HepG2 (cell line): ENCODE measurements around the gene KRTAP5-2. TPM values are rescaled to one million over a fixed set of nuclear protein-coding genes. Genes with fewer than 3 reads are reported as not detected.

Experiments
- ATAC-seq: fragments of 200-7000 bp; cut with Tn5 transposase; 3 replicates; pipeline ENCODE4 v1.9.1; 2020; ENCODE audit warnings: mild to moderate bottlenecking, moderate library complexity
- BruUV-seq: library from RNA; stranded (reverse); fragments of 400-500 nt; replicated peaks from 2 replicates; lab custom pipeline; 2021; lab: Mats Ljungman, UMichigan
- CTCF ChIA-PET: fragments of 300-600 bp; formaldehyde crosslinking; extraction: SDS; loops from one replicate; lab custom pipeline; 2021; ENCODE audit warnings: low total read pairs, inconsistent platforms, low intra/inter-chr PET ratio; lab: Yijun Ruan, JAX
- POLR2A ChIA-PET: fragments of 350-600 bp; sonication (Branson Sonifier 250); formaldehyde crosslinking; loops from one replicate; lab custom pipeline; 2020; ENCODE audit warnings: antibody characterized with exemption, inconsistent platforms; lab: Yijun Ruan, JAX
- DNase-seq: peaks from one replicate; pipeline ENCODE4 v3.0.0-alpha.2; 2015; ENCODE audit warnings: low spot score
- FAIRE-seq: peaks from 3 replicates; lab custom pipeline; 2011; peaks lifted over from hg19 to GRCh38; lab: Jason Lieb, UNC
- H2AFZ ChIP-seq: one replicate; pipeline ENCODE4 v1.6.1; 2011; ENCODE audit warnings: low read length, inconsistent platforms
- H3K27ac ChIP-seq: fragments of 300-600 bp; 3 replicates; pipeline ENCODE4 v1.8.0; 2011; ENCODE audit warnings: mixed run types, mild to moderate bottlenecking, mixed read lengths, low read length, inconsistent platforms; ENCODE audit not compliant: insufficient read depth; ENCODE audit errors: extremely low read length
- H3K27me3 ChIP-seq, 2 experiments: fragments of 200-600 bp in 1 of 2; 2 replicates in 1 of 2; 3 replicates in 1 of 2; pipeline versions ENCODE4 v1.6.0 to v1.8.0; 2011; ENCODE audit warnings: low read length in 2 of 2, mild to moderate bottlenecking in 2 of 2, moderate library complexity in 2 of 2, inconsistent platforms in 1 of 2; ENCODE audit not compliant: insufficient read depth in 2 of 2, control insufficient read depth in 1 of 2
- H3K36me3 ChIP-seq, 2 experiments: fragments of 200-600 bp in 1 of 2; replicated peaks in 1 of 2; 2 replicates in 1 of 2; 3 replicates in 1 of 2; pipeline versions ENCODE4 v1.5.1 to v1.8.0; 2011; ENCODE audit warnings: low read length in 2 of 2, inconsistent platforms in 1 of 2; ENCODE audit not compliant: insufficient read depth in 2 of 2, control insufficient read depth in 1 of 2
- H3K4me1 ChIP-seq: 2 replicates; pipeline ENCODE4 v1.5.1; 2012; ENCODE audit warnings: low read length, inconsistent platforms; ENCODE audit not compliant: insufficient read depth
- H3K4me2 ChIP-seq: 2 replicates; pipeline ENCODE4 v1.6.0; 2011; ENCODE audit warnings: low read depth, low read length, inconsistent platforms
- H3K4me3 ChIP-seq, 3 experiments: fragments of 200-600 bp in 1 of 3; sonication (generic), shearing (Covaris generic) in 1 of 3; replicated peaks in 1 of 3; 2 replicates each; pipeline ENCODE4 v1.5.1; 2011 to 2016; ENCODE audit warnings: low read length in 3 of 3, inconsistent platforms in 2 of 3, low read depth in 2 of 3, mild to moderate bottlenecking in 2 of 3, control low read depth in 1 of 3, mixed read lengths in 1 of 3; ENCODE audit not compliant: insufficient read depth in 1 of 3
- H3K79me2 ChIP-seq: one replicate; pipeline ENCODE4 v1.6.1; 2011; ENCODE audit warnings: low read length, inconsistent platforms; ENCODE audit not compliant: insufficient read depth
- H3K9ac ChIP-seq: 2 replicates; pipeline ENCODE4 v1.6.0; 2011; ENCODE audit warnings: mild to moderate bottlenecking, low read depth, low read length, inconsistent platforms; ENCODE audit not compliant: insufficient read depth
- H3K9me3 ChIP-seq: 2 replicates; pipeline ENCODE4 v1.5.1; 2012; ENCODE audit warnings: mild to moderate bottlenecking, low read length
- H4K20me1 ChIP-seq: 2 replicates; pipeline ENCODE4 v1.6.0; 2011; ENCODE audit warnings: inconsistent platforms, mild to moderate bottlenecking, low read length, moderate library complexity; ENCODE audit not compliant: insufficient read depth
- CCAR2 ChIP-seq: fragments of 200-400 bp; formaldehyde crosslinking; optimal IDR thresholded peaks from 2 replicates; pipeline ENCODE3; 2018; ENCODE audit warnings: low read depth, mild to moderate bottlenecking, low read length, moderate library complexity
- CREBL2 ChIP-seq: sonication (generic); formaldehyde crosslinking; IDR thresholded peaks from 2 replicates; pipeline ENCODE4 v1.8.1; 2023; ENCODE audit warnings: missing genetic modification reagents, mild to moderate bottlenecking, borderline replicate concordance
- DPF2 ChIP-seq: sonication (generic); formaldehyde crosslinking; IDR thresholded peaks from 2 replicates; pipeline ENCODE4 v1.4.0; 2020; ENCODE audit warnings: mild to moderate bottlenecking, low read depth, missing genetic modification reagents, borderline replicate concordance
- GABPA ChIP-seq, 2 experiments: IDR thresholded peaks; 2 replicates each; pipeline ENCODE4 v1.6.1; 2011 to 2016; ENCODE audit warnings: low read depth in 2 of 2, low read length in 1 of 2, missing biosample characterization in 1 of 2, missing genetic modification characterization in 1 of 2
- IRF1 ChIP-seq: sonication (generic); formaldehyde crosslinking; IDR thresholded peaks from 2 replicates; pipeline ENCODE4 v1.4.0; 2020; ENCODE audit warnings: low read depth, mild to moderate bottlenecking, missing genetic modification reagents
- JUNB ChIP-seq: sonication (generic); formaldehyde crosslinking; IDR thresholded peaks from 2 replicates; pipeline ENCODE4 v1.8.0; 2022; ENCODE audit warnings: missing genetic modification reagents, mild to moderate bottlenecking, borderline replicate concordance
- KDM6A ChIP-seq: IDR thresholded peaks from 2 replicates; pipeline ENCODE4 v1.6.1; 2016; ENCODE audit warnings: low read depth
- PHF20 ChIP-seq: sonication (generic); formaldehyde crosslinking; IDR thresholded peaks from 2 replicates; pipeline ENCODE4 v1.5.0; 2020; ENCODE audit warnings: mild to moderate bottlenecking, missing genetic modification reagents
- SAP130 ChIP-seq: IDR thresholded peaks from 2 replicates; pipeline ENCODE4 v1.6.1; 2016; ENCODE audit warnings: low read depth
- SNRNP70 ChIP-seq: fragments of 200-400 bp; formaldehyde crosslinking; IDR thresholded peaks from 2 replicates; pipeline ENCODE4 v1.6.1; 2017; ENCODE audit warnings: mild to moderate bottlenecking, low read depth, low read length, moderate library complexity
- SOX5 ChIP-seq: IDR thresholded peaks from 2 replicates; pipeline ENCODE4 v1.6.1; 2016; ENCODE audit warnings: borderline replicate concordance
- ZNF34 ChIP-seq: sonication (generic); formaldehyde crosslinking; IDR thresholded peaks from 2 replicates; pipeline ENCODE4 v1.4.0; 2020; ENCODE audit warnings: mild to moderate bottlenecking, missing genetic modification reagents, borderline replicate concordance
- ZNF441 ChIP-seq: sonication (generic); formaldehyde crosslinking; IDR thresholded peaks from 2 replicates; pipeline ENCODE4 v1.7.0; 2021; ENCODE audit warnings: missing genetic modification reagents, borderline replicate concordance
- ZNF446 ChIP-seq: sonication (generic); formaldehyde crosslinking; IDR thresholded peaks from 2 replicates; pipeline ENCODE4 v1.5.0; 2020; ENCODE audit warnings: mild to moderate bottlenecking, missing genetic modification reagents
- ZNF792 ChIP-seq: IDR thresholded peaks from 2 replicates; pipeline ENCODE4 v1.6.1; 2016
- ZNF850 ChIP-seq: sonication (generic); formaldehyde crosslinking; conservative IDR thresholded peaks from 2 replicates; pipeline ENCODE4 v1.9.0; 2021; ENCODE audit warnings: mild to moderate bottlenecking, missing genetic modification reagents
- ZSCAN20 ChIP-seq: sonication (generic); formaldehyde crosslinking; IDR thresholded peaks from 2 replicates; pipeline ENCODE4 v1.4.0; 2020; ENCODE audit warnings: missing genetic modification reagents, mild to moderate bottlenecking, borderline replicate concordance
- WGBS: methylation state at CpG from one replicate; pipeline ENCODE4 v1.1.6; 2017; ENCODE audit warnings: low lambda C conversion rate; 5-methylcytosine and 5-hydroxymethylcytosine counted together
- in situ Hi-C: cut with HindIII; loops from 2 replicates; pipeline ENCODE4 v1.10.0; 2017; ENCODE audit warnings: low pct_unique_long_range_greater_than_20kb; ENCODE audit not compliant: extremely low pct_ligation_motif_present
- intact Hi-C: fragments of 100-400 bp; cut with micrococcal nuclease; formaldehyde crosslinking; loops from one replicate; pipeline ENCODE4 v1.10.0; 2022; ENCODE audit not compliant: unreplicated experiment
- polyA plus RNA-seq, 8 experiments: library from polyadenylated mRNA; depleted of rRNA in 3 of 8; stranded (reverse) in 7 of 8; unstranded in 1 of 8; fragments of >200 nt; fragmentation: Illumina TruSeq in 4 of 8; extraction: Trizol in 4 of 8; gene quantifications; 2 replicates each; pipeline versions ENCODE4 v1.2.1 to v1.2.3, GENCODE V29; 2011 to 2016; ENCODE audit warnings: low read depth in 4 of 8, missing spikeins in 1 of 8, mixed read lengths in 1 of 8; ENCODE audit not compliant: insufficient read depth in 1 of 8
- total RNA-seq, 5 experiments: library from RNA; depleted of rRNA; stranded (reverse); fragments of >200 nt; fragmentation: Illumina TruSeq; extraction: Trizol; gene quantifications; 2 replicates each; pipeline ENCODE4 v1.2.3, GENCODE V29; 2016; ENCODE audit warnings: low read depth in 1 of 5
- TF ChIP-seq, protein P1 (sequence below): sonication (generic); formaldehyde crosslinking; IDR thresholded peaks from 2 replicates; pipeline ENCODE4 v1.4.0; 2020; ENCODE audit warnings: low read depth, mild to moderate bottlenecking, missing genetic modification reagents
- TF ChIP-seq, protein P2 (sequence below): sonication (generic); formaldehyde crosslinking; IDR thresholded peaks from 2 replicates; pipeline ENCODE4 v1.4.0; 2020; ENCODE audit warnings: low read depth, missing genetic modification reagents

KRTAP5-2 gene
- total and polyA plus RNA-seq, 2 of the 13 experiments (the other 11 are each of a cell fraction or from before 2014, with no cell fraction given), result not detected

DNA sequence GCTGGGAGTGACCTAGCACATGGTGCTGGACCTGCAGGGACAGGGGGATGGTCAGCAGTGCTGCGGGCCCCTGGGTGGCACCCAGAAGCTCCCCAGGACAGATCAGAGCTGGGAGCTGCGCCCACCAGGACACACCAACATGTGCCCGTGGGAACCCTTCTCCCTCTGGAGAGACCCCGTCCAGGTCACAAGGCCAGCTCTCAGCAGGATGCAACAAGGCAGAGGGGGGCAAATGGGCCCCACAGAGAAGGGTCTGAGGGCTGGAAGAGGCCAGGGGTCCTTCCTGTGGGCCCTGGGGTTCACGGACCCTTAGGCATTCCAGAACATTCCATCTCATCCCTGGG, 32.2 kb downstream of the KRTAP5-2 start:
- FAIRE-seq, result no peak
- TF ChIP-seq ZNF850 (CRISPR knock-in tag) (no peak), PHF20 (CRISPR knock-in tag) (no peak), KDM6A (CRISPR knock-in tag) (no peak), SOX5 (no peak), ZNF446 (no peak), CREBL2 (CRISPR knock-in tag) (no peak), ZNF441 (no peak), ZSCAN20 (no peak), ZNF34 (no peak), SAP130 (CRISPR knock-in tag) (no peak), ZNF792 (CRISPR knock-in tag) (no peak), GABPA (IDR thresholded peaks at IDR 0.05; ENCODE audit: low read depth, low read length) (no peak), GABPA (CRISPR knock-in tag; IDR thresholded peaks at IDR 0.05; ENCODE audit: low read depth) (no peak), SNRNP70 (no peak), JUNB (CRISPR knock-in tag) (no peak), DPF2 (CRISPR knock-in tag) (no peak), IRF1 (CRISPR knock-in tag) (no peak), CCAR2 (no peak)
- TF ChIP-seq, protein P1, sequence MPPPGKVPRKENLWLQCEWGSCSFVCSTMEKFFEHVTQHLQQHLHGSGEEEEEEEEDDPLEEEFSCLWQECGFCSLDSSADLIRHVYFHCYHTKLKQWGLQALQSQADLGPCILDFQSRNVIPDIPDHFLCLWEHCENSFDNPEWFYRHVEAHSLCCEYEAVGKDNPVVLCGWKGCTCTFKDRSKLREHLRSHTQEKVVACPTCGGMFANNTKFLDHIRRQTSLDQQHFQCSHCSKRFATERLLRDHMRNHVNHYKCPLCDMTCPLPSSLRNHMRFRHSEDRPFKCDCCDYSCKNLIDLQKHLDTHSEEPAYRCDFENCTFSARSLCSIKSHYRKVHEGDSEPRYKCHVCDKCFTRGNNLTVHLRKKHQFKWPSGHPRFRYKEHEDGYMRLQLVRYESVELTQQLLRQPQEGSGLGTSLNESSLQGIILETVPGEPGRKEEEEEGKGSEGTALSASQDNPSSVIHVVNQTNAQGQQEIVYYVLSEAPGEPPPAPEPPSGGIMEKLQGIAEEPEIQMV, result no peak
- TF ChIP-seq, protein P2, sequence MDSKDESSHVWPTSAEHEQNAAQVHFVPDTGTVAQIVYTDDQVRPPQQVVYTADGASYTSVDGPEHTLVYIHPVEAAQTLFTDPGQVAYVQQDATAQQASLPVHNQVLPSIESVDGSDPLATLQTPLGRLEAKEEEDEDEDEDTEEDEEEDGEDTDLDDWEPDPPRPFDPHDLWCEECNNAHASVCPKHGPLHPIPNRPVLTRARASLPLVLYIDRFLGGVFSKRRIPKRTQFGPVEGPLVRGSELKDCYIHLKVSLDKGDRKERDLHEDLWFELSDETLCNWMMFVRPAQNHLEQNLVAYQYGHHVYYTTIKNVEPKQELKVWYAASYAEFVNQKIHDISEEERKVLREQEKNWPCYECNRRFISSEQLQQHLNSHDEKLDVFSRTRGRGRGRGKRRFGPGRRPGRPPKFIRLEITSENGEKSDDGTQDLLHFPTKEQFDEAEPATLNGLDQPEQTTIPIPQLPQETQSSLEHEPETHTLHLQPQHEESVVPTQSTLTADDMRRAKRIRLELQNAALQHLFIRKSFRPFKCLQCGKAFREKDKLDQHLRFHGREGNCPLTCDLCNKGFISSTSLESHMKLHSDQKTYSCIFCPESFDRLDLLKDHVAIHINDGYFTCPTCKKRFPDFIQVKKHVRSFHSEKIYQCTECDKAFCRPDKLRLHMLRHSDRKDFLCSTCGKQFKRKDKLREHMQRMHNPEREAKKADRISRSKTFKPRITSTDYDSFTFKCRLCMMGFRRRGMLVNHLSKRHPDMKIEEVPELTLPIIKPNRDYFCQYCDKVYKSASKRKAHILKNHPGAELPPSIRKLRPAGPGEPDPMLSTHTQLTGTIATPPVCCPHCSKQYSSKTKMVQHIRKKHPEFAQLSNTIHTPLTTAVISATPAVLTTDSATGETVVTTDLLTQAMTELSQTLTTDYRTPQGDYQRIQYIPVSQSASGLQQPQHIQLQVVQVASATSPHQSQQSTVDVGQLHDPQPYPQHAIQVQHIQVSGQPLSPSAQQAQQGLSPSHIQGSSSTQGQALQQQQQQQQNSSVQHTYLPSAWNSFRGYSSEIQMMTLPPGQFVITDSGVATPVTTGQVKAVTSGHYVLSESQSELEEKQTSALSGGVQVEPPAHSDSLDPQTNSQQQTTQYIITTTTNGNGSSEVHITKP (CRISPR knock-in tag), result no peak
- no peak for DNase-seq

More for the DNA sequence above, 32.2 kb downstream of the KRTAP5-2 start:
- H4K20me1 ChIP-seq, result peaks cover 35% of the 10 kb centered on the region; the same call in 1 of the 2 replicates
- no peaks in the 10 kb centered on the region for H3K79me2 ChIP-seq
- CTCF ChIA-PET, result no interaction called here
- ATAC-seq, result no peak
- intact Hi-C loops, result no loop called here
- H3K27me3 ChIP-seq, result no peaks in the 10 kb centered on the region
- POLR2A ChIA-PET, result no interaction called here
- in situ Hi-C loops, result no loop called here
- H3K36me3 ChIP-seq, result peaks cover 0 to 1% of the 10 kb centered on the region in 2 experiments; a peak in 1 of 5 replicates
- no peaks in the 10 kb centered on the region for H3K9me3 ChIP-seq
- no peak overlapping the region for H3K4me3 ChIP-seq
- WGBS, result 100% methylated on average over 1 of the region's 5 CpGs
- BruUV-seq, result no TSS peak
- no peak overlapping the region for H2AFZ ChIP-seq
- peaks cover 27% of the 10 kb centered on the region for H3K4me1 ChIP-seq
- H3K27ac ChIP-seq, result no peak overlapping the region
- no peak overlapping the region for H3K4me2 ChIP-seq
- H3K9ac ChIP-seq, result no peak overlapping the region
